ENCODE results near the gene CCNK.

CCNK gene

GRCh38 chr14:99507860-99508640, 26.8 kb downstream of the CCNK start:
- no peak for TF ChIP-seq CTCF (conservative IDR thresholded peaks at IDR 0.05)
- no peak overlapping the region for H3K27ac ChIP-seq

GRCh38 chr14:99508896-99509629, 27.9 kb downstream of the CCNK start:
- no peak overlapping the region for H3K27ac ChIP-seq
- TF ChIP-seq CTCF (conservative IDR thresholded peaks at IDR 0.05) = no peak

GRCh38 chr14:99509871-99510555, 28.8 kb downstream of the CCNK start:
- TF ChIP-seq CTCF (conservative IDR thresholded peaks at IDR 0.05) = no peak

GRCh38 chr14:99510556-99511139, 29.4 kb downstream of the CCNK start:
- no peak overlapping the region for H3K27ac ChIP-seq
- no peak for TF ChIP-seq CTCF (conservative IDR thresholded peaks at IDR 0.05)

More at GRCh38 chr14:99509871-99510555, 28.8 kb downstream of the CCNK start:
- no peak overlapping the region for H3K27ac ChIP-seq

- no peak for TF ChIP-seq CTCF (conservative IDR thresholded peaks at IDR 0.05)
- no peak overlapping the region for H3K27ac ChIP-seq
Measured at GRCh38 chr14:99511421-99512109, 30.4 kb downstream of the CCNK start.

- no peak overlapping the region for H3K27ac ChIP-seq
- no peak for TF ChIP-seq CTCF (conservative IDR thresholded peaks at IDR 0.05)
Measured at GRCh38 chr14:99512110-99512449, 30.9 kb downstream of the CCNK start.
